ENCODE measurements around the gene NCOA3.
A peak's percentile ranks its signal among the peaks of the same experiment; 100 is the strongest.

NCOA3 gene

DNA sequence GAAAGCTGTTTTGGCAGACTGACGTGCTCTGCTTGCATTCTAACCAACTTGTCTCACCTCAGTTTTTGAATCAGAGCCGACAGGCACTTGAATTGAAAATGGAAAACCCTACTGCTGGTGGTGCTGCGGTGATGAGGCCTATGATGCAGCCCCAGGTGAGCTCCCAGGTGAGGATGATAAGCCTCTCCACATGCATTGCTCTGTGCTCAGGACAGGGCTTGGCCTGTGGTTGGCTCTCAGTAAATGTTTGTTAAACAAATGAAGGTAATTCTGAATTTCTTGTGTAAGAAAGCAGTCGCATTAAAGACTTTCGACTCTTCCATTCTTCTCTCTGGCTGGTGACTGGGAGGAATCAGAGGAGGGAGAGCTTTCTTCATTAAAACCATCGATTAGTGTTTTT lies 147.3 kb downstream of the NCOA3 start:
- no peak for DNase-seq

DNA sequence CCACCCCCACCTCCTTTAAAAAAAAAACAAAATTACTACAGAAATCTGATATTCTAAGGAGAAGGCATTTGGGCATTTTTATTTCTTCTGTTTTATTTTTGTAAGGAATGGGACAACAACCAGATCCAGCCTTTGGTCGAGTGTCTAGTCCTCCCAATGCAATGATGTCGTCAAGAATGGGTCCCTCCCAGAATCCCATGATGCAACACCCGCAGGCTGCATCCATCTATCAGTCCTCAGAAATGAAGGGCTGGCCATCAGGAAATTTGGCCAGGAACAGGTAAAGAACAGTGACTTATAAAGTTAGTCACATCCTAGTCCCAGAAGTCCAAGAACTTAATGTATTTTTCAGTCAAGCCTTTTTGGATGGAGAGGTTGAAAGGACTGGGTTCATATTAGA lies 150.6 kb downstream of the NCOA3 start:
- DNase-seq = no peak

DNA sequence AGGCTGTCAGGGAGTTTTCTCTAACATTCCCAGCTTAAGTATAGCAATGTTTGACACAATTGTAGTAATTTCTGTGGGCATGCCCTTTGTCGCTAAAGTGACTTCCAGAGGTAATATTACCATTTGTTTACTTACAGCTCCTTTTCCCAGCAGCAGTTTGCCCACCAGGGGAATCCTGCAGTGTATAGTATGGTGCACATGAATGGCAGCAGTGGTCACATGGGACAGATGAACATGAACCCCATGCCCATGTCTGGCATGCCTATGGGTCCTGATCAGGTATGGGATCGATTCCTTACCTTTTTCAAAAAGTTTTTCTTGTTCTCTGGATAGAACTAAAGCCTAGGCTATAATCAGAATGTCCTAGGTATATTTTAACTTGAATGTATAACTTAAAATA lies 151.1 kb downstream of the NCOA3 start:
- no peak for DNase-seq

DNA sequence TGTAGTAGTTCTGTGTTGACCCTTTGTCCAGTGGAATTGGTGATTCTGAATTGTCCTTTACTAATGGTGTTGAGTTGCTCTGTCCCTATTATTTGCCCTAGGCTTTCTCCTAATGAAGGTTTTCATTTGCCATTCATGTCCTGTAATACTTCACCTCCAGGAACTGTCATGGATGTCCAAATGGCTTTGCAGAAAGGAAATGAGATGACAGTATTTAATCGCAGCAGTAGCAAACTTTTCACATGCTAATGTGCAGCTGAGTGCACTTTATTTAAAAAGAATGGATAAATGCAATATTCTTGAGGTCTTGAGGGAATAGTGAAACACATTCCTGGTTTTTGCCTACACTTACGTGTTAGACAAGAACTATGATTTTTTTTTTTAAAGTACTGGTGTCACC lies 152.2 kb downstream of the NCOA3 start:
- no peak for DNase-seq

DNA sequence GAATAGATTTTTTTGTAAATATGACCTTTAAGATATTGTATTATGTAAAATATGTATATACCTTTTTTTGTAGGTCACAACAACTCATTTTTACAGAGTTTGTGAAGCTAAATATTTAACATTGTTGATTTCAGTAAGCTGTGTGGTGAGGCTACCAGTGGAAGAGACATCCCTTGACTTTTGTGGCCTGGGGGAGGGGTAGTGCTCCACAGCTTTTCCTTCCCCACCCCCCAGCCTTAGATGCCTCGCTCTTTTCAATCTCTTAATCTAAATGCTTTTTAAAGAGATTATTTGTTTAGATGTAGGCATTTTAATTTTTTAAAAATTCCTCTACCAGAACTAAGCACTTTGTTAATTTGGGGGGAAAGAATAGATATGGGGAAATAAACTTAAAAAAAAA lies 152.7 kb downstream of the NCOA3 start:
- no peak for DNase-seq

DNA sequence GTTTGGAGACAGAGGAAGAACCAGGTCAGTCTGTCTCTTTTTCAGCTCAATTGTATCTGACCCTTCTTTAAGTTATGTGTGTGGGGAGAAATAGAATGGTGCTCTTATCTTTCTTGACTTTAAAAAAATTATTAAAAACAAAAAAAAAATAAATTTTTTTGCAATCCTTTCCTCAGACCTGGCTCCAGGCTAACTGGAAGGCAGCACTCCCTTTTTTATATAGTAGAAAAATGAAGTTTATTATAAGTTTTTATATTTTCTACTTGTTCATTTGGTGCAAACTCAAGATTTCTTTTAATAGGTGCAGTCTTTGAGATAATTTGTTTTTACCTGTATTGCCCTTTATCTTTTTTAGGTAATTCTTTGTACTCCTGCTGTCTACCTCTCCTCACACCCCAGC lies 153.9 kb downstream of the NCOA3 start:
- no peak for DNase-seq

DNA sequence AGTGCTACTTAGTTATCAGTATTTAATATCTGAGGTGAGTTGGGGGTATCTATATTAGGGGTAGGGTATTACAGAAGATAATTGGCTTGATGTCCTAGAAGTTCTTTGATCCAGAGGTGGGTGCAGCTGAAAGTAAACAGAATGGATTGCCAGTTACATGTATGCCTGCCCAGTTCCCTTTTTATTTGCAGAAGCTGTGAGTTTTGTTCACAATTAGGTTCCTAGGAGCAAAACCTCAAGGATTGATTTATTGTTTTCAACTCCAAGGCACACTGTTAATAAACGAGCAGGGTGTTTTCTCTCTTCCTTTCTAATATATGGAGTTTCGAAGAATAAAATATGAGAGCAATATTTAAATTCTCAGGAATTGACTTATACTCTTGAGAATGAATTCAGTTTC lies 154.6 kb downstream of the NCOA3 start:
- no peak for DNase-seq

DNA sequence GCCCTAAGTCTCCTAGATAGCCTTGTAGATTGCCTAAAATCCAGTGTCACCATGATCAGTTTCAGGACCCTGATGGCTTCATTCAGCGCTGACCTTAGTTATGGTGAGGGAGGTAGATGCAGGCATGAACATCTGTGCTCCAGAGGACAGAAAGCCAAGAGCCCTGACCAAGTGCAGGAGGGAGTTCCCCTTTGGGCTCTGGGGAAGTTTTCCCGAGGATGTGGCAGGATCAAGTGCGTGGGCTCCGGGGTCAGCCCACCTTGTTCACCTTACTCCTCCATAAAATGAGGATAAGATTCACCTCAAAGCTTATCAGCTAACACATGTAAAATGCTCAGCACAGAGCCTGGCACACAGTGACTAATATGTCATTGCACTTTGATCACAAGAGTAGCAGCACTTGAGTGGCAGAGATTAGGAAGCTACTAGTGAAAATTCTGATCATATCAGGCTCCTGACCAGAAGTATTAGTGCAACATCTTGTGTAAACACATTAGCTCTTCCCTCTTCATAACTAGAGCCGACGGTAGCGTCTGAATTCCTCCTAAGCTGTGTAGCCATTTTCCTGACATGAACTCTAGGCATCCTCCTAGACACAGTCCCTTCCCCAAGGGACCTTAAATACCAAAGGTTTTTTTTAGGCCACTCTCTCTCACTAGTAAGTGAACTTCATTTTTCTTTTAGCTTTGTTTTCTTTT lies 158.4 kb downstream of the NCOA3 start:
- no peak for DNase-seq

DNA sequence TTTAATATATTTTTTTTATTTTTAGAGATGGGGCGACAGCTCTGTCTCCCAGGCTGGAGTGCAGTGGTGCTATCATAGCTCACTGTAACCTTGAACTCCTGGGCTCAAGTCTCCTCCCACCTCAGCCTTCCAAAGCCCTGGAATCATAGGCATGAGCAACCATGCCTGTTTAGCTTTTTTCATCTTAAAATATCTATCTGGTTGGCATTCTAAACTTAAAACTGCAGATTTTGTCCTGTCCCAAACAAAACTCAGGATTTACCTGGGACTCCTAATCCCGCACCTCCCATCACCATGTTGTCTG lies 158.9 kb downstream of the NCOA3 start:
- no peak for DNase-seq

DNA sequence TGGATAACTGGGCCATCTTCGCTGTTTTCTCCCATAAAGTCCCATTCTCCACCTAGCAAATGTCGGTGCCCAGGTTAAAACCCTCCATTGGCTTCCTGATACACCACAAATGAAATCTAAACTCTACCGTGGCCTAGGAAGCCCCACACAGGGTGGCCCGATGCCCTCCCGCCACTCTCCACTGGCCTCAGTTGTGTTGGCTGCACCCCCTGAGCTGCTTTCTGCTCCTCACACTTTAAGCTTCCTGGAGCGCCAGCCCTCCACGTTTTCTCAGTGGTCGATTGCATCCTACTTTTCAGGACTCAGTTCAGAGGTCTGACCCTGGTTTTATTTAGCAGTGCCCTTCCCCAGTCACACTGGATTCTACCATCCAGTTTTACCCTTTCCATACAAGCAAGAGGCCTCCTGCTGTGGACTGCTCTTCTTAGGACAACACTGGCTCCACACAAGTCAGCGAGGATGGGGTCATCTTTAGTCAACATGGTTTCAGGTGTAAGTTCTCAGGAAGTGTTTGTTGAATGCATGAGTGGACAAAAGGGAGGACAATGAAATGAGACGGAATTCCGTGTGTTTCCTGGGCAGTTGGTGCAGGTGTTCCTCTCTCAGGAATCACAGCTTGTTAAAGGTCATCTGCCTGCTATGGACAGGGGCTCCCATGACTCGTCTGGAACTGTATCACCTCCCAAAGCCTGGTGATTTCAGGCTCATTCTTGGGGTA lies 159.5 kb downstream of the NCOA3 start:
- DNase-seq = no peak

DNA sequence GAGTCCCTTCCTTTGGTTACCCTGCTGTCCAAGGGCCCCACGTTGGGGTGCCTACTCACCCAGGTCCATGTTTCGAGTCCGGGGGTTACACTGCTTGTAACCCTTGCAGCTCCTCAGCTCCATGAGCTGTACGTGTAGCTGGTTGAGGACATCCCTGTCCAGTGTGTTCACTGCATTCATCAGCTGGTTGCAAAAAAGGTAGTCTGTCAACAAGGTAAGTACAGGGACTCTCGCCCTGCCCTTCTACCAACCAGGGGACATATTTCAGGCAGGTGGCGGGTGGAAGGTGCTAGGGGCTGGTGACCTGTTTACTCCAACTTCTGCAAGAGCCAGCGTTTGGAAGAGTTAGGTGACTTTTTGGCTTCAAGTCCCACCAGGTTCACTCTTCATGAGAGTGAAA lies 160.0 kb downstream of the NCOA3 start:
- DNase-seq = no peak

DNA sequence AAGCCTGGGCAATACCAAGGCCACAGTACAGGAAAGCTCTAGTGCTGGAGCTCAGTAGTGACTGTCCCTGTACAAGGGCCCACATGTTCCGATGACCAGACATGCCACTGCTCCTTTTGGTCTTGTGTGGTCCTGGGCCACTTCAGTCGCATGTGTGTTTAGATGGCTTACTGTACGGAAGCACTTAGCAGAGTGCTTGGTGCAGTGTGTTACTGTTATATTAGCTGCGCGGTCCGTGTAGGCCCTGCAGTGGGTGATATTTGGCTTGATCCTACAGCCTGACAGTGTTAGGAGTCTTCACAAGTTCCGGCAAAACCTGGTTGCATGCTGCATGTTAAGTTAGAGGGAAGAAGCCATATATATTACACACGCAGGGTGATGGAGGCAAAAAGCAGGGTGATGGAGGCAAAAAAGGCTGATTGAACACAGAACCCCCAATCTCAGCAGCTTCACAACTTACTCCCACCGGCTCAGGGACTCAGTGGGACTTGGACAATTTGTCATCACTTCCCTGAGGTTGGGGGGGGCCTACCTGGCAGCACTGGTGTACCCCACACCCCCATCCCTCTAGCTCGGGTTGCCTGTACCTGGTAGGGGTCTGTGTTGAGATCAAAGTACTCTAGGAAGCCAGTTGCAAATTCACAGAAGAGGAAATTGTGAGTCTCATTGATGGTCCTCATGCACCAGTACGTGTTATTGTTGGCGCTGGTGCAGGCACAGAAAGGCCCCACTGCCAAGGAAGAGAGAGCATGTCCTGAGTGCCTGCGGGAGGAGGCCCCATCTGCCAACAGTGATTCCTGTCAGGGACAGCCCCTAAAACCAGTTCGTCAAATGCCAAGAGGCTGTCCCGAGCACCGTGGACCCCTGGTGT lies 161.0 kb downstream of the NCOA3 start:
- DNase-seq = peak; percentile 16 to 51

DNA sequence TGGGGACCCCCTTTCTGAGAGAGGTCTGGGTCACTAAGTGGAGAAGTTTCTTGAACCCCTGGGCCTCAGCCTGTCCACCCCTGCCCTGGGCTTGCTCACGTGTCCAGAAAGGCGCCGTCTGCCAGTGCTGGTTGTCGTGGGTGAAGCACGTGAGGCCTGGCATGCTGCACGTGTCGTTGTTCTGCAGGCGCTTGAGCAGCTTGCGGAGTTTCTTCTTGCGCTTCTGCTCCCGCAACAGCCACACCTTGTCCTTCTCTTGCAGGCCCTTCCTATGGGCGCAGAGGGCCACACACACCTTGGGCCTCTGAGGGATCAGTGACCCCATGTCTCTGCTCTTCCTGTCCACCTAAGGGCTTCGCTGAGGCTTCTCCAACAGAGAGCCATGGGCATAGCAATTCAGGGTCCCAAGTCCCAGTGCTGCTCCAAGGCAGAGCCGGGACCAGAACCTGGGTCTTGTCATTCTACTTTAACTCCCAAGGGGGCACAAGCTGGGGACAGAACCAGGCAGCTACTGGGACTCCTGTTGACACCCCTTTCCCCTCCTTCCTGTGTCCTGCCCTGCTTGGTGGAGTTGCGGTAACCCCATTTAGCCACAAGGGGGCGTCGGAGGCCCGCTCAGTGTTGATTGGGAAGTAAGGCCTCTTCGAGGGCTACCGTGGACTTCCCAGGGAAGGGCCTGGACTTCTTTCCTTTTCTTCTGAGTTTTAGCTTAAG lies 161.8 kb downstream of the NCOA3 start:
- peak; percentile 79 to 83 for DNase-seq

DNA sequence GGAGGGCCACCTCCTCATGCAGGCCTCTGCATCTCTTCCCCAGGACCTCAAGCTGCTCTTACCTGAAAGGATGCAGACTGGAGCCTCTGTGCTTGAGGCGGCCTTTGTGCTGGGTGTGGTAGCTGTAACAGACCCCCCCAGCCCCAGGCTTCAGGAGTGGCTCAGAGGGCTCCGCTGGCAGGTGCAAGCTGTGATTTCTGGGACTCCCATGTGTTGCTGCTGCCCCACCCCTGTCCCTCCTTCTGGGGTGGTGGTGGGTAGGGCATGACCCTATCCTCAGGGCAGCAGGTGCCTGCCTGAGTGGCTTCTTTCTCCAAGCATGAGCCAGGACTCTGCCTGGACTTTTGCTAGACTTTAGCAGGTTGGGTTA lies 162.4 kb downstream of the NCOA3 start:
- no peak for DNase-seq

DNA sequence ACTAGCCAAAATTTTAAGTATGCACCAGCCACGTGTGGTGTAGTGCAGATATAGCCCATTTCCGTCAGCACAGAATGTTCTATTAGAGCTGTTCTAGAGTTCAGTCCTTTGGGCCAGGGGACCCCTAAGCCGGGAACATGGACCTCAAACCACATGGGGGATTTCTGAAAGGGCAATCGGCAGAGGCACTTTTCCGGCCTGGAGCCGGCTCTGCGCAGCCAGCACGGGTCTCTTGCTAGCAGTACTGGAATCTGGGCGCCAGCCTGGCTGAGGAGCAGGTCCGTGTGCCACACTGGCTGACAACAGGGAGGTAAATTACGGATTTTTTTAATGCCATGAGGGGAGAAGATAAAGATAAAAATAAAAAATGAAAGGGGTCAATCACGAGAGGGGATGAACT lies 163.1 kb downstream of the NCOA3 start:
- no peak for DNase-seq

DNA sequence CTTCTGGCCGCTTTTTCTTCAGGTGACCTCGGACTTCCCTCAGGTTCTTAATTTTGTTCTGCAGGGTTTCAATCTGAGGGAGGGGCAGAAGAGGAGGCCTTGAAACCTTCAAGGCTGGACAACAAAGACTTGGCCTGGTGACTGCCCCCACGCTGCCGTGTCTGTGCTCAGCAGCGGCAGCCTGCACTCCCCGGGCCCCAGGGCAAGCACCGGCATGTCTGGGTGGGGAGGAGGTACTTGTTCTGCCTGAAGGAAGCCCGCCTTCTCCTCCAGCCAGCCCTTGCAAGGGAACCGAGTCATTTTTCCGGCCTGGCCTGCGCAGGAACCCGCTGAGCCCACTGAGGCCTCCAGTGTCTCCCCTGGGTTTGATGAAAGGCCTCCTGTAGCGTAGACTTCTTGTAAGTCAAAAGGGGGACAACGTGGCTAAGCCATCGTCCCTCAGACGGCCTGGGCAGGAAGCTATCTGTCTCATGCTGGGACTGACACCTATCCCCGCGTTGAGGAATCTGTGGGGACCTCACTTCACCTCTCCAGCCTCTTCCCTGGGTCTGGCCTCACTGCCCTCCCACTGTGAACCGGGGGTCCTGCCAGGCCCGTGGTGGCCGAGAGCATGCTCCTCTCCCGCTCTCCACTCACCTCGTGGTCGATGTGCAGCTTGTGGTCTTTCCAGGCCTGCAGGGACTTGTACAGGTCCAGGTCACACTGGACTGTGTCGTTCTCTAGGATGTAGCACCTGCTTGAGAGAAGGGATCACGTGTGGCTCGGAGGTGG lies 163.7 kb downstream of the NCOA3 start:
- no peak for DNase-seq

DNA sequence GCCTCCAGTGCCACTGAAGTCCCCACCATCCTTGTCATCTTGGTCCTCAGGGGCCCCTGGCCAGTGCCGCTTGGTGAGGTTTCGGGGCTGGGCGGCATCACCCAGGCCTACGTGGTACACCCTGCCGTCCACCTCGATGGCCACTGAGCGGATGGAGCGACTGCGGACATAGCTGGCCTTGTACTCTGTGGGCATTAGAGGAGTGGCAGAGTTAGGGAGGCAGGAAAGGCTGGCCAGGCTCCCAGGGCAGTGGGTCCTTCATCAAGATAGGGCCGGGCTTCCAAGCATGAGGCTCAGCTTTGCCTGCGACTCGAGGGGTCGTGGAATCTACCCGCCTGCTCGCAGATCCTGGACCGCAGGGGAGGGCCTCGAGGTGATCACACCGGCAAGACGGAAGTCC lies 164.6 kb downstream of the NCOA3 start:
- no peak for DNase-seq

DNA sequence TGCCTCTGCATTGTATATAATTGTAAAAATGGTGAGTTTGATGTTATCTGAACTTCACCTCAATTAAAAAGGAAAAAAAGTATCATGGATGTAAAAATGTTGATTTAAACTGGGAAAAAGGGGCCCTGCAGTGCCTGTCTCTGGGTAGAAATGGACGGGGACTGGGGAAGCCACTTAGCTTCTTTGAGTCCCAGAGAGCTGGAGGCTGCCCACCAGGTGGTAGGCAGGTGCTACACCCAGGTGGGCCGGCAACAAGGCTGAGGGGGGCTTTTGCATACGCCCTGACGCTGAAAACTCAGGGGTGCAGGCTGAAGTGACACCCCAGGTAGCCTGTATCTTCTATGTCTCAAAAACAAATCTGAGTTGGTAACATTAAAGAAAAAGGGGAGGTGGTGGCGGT lies 165.4 kb downstream of the NCOA3 start:
- no peak for DNase-seq

DNA sequence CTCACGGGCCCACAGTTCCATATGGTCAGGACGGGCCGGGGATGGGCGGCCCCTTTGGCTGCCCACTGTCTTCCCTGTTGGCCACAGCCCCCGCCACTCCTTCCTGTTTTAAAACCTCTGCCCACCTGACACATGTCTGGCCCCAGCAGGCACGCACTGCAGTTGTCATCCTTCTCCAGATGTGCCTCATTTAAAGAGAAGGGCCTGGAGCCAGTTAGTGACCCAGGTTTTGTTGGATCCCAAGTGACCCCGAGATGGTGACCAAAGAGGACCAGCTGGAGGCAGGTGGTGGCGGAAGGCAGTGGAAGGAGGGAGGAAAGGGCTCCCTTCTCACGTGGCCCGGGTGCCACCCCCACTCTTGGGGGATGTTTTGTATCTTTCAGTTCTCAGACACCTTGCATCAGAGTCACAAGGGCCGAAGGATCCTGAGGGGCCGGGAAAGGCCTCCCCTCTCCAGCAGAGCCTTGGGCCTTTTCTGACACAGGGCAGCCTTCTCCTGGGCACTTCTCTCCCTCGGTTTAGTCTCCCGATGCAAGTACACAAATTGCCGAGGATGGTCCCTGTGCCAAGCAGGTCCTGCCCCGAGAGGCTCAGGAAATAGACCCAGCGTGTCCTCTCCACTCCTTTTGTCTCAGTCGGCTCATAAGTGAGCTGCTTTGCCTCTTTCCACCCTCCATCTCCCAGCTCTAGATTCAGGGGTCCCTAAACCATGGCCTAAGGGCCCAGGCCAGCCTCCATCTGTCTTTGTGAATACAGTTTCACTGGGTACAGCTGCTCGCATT lies 166.0 kb downstream of the NCOA3 start:
- no peak for DNase-seq

DNA sequence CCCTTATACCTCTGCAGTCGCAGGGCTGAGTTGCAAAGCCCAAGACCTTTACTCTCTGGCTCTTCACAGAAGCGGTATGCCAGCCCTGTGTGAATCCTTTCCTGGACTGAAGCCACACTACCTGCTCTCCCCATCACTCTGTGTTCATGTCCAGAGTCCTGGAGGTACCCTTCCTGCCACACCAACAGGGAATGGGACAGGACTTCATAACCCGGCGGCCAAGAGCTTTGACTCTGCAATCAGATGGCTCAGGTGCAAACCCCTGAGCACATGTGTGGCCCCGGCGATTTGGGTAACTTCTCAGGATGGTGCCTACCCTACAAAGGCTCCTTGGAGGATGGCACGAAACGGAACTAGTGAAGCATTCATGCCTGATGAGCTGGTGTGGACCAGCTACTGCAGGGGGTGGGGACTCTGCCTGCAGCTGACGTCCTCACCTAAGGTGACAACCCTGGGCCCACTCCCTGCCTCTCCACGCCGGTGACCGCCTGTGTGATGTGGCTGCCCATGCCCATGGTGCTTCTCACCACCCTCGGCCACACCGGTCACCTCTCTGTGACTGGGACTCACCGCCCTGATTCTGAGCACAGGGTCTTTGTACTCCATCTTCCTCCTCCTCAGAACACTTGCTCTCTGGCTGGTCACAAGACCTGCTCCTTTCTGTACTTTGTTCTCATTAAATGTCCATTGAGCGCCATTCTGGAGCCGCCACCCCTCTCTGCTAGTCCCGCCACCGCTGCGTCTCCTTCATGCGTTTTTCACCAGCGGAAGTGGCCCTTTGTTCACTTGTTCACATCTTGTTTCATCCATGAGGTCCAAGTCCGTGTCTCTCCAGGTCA lies 166.8 kb downstream of the NCOA3 start:
- no peak for DNase-seq

DNA sequence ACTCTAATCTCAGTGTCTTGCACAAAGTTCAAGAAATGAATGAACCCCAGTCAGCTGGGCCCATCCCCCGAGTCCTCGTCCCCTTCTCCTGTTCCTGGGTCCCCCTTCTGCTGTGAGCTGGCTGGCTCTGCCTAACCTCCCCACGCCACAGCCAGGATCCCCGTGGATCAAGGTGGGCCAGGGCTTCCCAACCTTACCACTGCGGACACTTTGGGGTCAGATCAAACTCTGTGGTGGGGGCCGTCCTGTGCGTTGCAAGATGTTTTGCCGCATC lies 167.4 kb downstream of the NCOA3 start:
- no peak for DNase-seq
